Fibroblast of the aortic adventitia (primary cell): Measurements from ENCODE around the gene EPHA4. TPM values are rescaled to one million over a fixed set of nuclear protein-coding genes. Genes with fewer than 3 reads are reported as not detected.

ENCODE experiments used
- DNase-seq: peaks from one replicate; pipeline ENCODE4 v3.0.0-alpha.2; 2010; ENCODE audit warnings: low read depth
- H3K4me3 ChIP-seq: 2 replicates; pipeline ENCODE4 v1.5.1; 2011; ENCODE audit warnings: low read depth, mild to moderate bottlenecking, control low read depth, low read length, moderate library complexity
- total RNA-seq: library from RNA; depleted of rRNA; stranded (reverse); fragments of >200 nt; gene quantifications from 2 replicates; pipeline ENCODE4 v1.2.3, GENCODE V29; 2012; ENCODE audit warnings: low replicate concordance
- TF ChIP-seq, protein P1 (sequence below): IDR thresholded peaks from 2 replicates; pipeline ENCODE4 v1.5.1; 2011; ENCODE audit warnings: mild to moderate bottlenecking, low read length, control low read depth, inconsistent platforms; ENCODE audit not compliant: insufficient read depth

The EPHA4 gene
- total RNA-seq, 1 donor: 13.9 TPM

DNA sequence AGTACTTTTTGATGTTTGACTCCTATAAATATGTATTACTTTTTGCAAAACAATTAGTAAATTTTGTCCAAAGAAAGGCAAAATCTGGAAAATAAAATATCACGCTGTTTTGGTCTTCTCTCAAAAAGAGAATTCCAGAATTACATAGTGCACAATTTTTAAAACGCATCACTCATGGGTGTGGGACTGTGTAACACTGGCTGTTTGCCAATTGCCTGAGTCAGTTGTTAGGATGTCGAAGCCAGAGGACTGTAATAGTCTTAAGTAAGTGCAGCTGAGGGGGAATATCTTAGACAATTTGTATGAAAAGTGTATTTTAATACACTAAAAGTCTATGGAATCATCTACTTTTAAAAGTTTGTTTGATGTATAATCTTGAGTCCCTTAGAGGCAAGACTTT lies 24.1 kb upstream of the EPHA4 start:
- no peak overlapping the region for H3K4me3 ChIP-seq
- DNase-seq: peak; percentile 89
- TF ChIP-seq, protein P1, sequence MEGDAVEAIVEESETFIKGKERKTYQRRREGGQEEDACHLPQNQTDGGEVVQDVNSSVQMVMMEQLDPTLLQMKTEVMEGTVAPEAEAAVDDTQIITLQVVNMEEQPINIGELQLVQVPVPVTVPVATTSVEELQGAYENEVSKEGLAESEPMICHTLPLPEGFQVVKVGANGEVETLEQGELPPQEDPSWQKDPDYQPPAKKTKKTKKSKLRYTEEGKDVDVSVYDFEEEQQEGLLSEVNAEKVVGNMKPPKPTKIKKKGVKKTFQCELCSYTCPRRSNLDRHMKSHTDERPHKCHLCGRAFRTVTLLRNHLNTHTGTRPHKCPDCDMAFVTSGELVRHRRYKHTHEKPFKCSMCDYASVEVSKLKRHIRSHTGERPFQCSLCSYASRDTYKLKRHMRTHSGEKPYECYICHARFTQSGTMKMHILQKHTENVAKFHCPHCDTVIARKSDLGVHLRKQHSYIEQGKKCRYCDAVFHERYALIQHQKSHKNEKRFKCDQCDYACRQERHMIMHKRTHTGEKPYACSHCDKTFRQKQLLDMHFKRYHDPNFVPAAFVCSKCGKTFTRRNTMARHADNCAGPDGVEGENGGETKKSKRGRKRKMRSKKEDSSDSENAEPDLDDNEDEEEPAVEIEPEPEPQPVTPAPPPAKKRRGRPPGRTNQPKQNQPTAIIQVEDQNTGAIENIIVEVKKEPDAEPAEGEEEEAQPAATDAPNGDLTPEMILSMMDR: no peak

DNA sequence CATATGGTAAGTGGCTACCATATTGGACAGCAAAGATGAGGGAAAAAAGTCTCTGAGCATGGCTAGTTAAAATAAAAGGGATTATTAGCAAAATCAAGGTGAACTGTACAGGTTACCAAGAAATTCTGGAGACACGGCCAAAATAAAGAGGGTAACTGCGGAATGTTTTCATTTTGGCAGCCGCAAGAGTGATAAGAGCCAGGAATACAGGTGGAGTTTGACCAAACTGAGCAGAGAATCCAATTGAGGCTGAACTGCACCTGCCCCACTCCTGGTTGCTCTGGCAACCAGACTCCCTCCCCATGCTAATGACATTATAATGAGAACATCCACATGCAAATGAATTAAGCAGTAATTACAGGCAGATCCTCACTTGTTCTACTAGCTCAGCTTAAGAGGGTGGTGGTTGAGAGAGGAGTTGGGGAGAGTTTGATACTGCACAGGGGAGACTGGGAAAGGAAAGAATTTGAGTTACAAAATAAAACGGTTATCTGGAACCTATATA lies 18.8 kb upstream of the EPHA4 start:
- no peak overlapping the region for H3K4me3 ChIP-seq
- DNase-seq: no peak
- TF ChIP-seq, protein P1: no peak

DNA sequence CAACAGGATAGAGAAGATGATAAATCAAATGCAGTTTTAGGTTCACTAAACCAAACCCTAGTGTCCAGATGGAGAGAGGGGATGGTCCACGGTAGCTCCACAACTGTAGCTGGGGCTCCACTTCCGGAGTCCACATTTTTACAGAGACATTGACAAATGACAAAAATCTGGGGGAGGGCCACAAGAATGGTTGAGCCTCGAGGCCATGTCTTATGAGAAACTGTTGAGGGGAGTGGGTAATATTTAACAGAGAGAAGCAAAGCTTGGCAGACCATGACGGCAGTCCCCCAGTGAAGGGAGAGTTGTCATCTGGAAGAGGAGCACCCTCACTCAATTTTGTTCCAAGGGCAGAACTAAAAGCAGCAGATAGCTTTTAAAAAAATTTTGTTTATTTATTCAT lies 17.6 kb upstream of the EPHA4 start:
- no peak overlapping the region for H3K4me3 ChIP-seq
- TF ChIP-seq, protein P1: no peak
- DNase-seq: no peak

DNA sequence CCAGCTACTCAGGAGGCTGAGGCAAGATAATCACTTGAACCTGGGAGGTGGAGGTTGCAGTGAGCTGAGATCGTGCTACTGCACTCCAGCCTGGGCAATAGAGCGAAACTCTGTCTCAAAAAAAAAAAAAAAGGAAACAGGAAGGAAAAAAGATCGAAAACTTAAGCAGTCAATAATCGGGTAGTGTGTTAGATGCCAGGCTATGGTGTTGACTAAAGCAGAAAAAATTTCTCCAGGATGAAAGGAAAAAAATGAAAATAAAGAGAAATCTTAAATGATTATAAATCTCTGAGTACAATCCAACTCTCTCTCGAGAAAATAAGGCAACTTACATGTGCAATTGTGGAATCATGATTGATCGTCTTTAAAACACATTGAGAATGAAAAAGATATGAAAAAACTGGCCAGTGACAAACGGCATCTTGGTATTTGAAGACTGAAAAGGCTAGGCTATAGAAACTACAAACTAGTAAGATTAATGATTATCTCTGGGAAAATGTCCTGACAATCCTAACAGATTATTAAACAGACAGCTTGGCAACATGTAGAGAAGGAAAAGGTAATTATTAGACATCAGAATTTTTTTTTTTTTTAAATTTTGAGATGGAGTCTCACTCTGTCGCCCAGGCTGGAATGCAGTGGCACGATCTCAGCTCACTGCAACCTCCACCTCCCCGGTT lies 16.3 kb upstream of the EPHA4 start:
- no peak for DNase-seq
- TF ChIP-seq, protein P1: no peak
- no peak overlapping the region for H3K4me3 ChIP-seq

DNA sequence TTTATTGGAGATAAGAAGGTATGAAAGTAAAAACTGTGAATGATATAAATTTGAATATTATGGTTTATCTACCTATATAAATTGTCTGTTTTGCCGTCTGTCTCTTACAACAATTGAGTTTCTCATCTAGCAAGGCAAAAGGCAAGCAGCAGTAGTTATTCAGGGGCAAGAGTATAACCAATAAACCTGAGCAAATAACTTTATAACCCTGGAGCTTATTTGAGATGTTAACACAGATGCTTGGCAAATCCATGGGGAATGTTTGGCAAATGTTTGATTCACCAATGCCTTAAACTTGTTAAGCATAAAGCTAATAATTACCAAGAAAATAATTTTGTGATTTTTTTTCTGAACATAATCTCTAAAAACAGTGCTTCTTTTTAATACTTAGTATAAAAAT lies 9.9 kb upstream of the EPHA4 start:
- no peak overlapping the region for H3K4me3 ChIP-seq
- TF ChIP-seq, protein P1: no peak
- DNase-seq: no peak

DNA sequence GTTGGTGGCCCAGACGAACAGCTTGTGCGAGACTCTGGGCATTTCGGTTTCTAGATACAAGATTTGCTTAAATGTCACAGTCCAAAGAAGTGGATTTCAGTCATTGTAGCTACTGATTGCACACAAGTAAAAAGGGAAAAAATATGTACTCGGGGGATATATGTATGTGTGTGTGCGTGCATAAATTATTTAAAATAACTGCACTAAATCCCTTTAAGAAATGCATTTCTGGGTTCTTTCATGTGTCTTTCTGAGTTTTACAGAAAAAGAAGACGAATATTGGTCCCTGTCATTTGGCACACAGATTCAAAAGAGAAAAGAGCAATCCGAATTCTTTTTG lies 2.1 kb upstream of the EPHA4 start:
- no peak for DNase-seq
- TF ChIP-seq, protein P1: no peak
- peak overlapping the region; percentile 88 for H3K4me3 ChIP-seq
